Muscle layer of duodenum (tissue), 2 donors: ENCODE data around the gene FAM168A.
"Not testable (repeated sequence)": the region's sequence is repeated elsewhere in the genome, so short reads cannot be mapped to it uniquely, and the experiment has no call there.

ENCODE experiments used
- H3K27ac ChIP-seq: one replicate; pipeline ENCODE4 v1.7.0; 2013; ENCODE audit warnings: mild to moderate bottlenecking, low read length
- H3K27me3 ChIP-seq: one replicate; pipeline ENCODE4 v1.7.0; 2013; ENCODE audit warnings: low read depth, mild to moderate bottlenecking, control low read depth, low read length
- H3K36me3 ChIP-seq, 2 donors: one replicate each; pipeline ENCODE4 v1.7.0; 2013; ENCODE audit warnings: low read length in 2 of 2, control low read depth in 1 of 2, mild to moderate bottlenecking in 1 of 2; ENCODE audit not compliant: insufficient read depth in 2 of 2, control insufficient read depth in 1 of 2
- H3K4me1 ChIP-seq, 2 donors: one replicate each; pipeline ENCODE4 v1.7.0; 2013; ENCODE audit warnings: low read length in 2 of 2, mild to moderate bottlenecking in 2 of 2, control low read depth in 1 of 2, moderate library complexity in 1 of 2; ENCODE audit not compliant: insufficient read depth in 2 of 2, control insufficient read depth in 1 of 2
- H3K4me3 ChIP-seq, 2 donors: one replicate each; pipeline ENCODE4 v1.7.0; 2013; ENCODE audit warnings: low read length in 2 of 2, low read depth in 1 of 2, mild to moderate bottlenecking in 1 of 2
- H3K9me3 ChIP-seq, 2 donors: one replicate each; pipeline ENCODE4 v1.7.0; 2013; ENCODE audit warnings: low read length in 2 of 2, control low read depth in 1 of 2, mild to moderate bottlenecking in 1 of 2; ENCODE audit not compliant: control insufficient read depth in 1 of 2
- donor health status: healthy.

The FAM168A gene

GRCh38 chr11:73480677-73481076 is 117.2 kb downstream of the FAM168A start:
- Histone ChIP-seq H3K4me3 (no peak overlapping the region), H3K27ac (no peak overlapping the region), H3K9me3 (peaks cover 0 to 8% of the 10 kb centered on the region in 2 donors), H3K36me3 (no peaks in the 10 kb centered on the region), H3K4me1 (no peaks in the 10 kb centered on the region), H3K27me3 (no peaks in the 10 kb centered on the region)

GRCh38 chr11:73478737-73479347 is 119.1 kb downstream of the FAM168A start:
- H3K27ac ChIP-seq, result no peak overlapping the region
- H3K36me3 ChIP-seq, result no peaks in the 10 kb centered on the region
- no peaks in the 10 kb centered on the region for H3K27me3 ChIP-seq
- H3K9me3 ChIP-seq, result peaks cover 0 to 8% of the 10 kb centered on the region in 2 donors
- H3K4me1 ChIP-seq, result no peaks in the 10 kb centered on the region
- H3K4me3 ChIP-seq, result no peak overlapping the region

- Histone ChIP-seq H3K36me3 (no peaks in the 10 kb centered on the region), H3K4me1 (no peaks in the 10 kb centered on the region), H3K4me3 (no peak overlapping the region), H3K27ac (no peak overlapping the region), H3K27me3 (no peaks in the 10 kb centered on the region), H3K9me3 (peaks cover 0 to 8% of the 10 kb centered on the region in 2 donors)
Measured at GRCh38 chr11:73477518-73477917, 120.4 kb downstream of the FAM168A start.

DNA sequence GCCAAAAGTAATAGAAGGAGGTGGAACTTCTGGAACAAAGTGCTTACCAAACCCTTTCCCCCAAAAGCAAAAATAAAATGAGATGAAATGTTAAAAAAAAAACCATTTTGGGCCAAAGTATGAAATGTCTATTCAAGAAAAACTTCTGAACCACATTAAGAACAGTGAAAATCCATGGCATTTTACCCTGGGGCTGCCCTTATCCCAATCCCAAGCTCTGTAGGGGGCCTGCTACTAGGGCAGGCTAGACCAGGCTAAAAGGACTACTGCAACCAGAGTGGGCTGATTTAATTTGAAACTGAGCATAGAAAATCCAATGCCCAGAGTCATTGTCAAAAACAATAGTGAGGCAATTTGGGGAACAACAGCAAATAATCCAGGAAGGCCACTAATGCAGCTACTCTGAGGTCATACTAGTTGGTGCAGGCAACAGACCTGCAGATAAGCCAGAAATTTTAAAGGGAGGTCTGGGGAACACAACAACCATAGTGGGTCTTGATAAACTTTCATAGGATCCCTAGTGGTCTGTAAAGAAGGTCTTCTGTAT is 122.3 kb downstream of the FAM168A start:
- Histone ChIP-seq H3K4me3 (no peak overlapping the region), H3K4me1 (no peaks in the 10 kb centered on the region), H3K9me3 (peaks cover 0 to 8% of the 10 kb centered on the region in 2 donors), H3K36me3 (no peaks in the 10 kb centered on the region), H3K27me3 (no peaks in the 10 kb centered on the region), H3K27ac (no peak overlapping the region)

GRCh38 chr11:73473252-73473651 is 124.7 kb downstream of the FAM168A start:
- Histone ChIP-seq H3K36me3 (no peaks in the 10 kb centered on the region), H3K27ac (no peak overlapping the region), H3K9me3 (peaks cover 0 to 8% of the 10 kb centered on the region in 2 donors), H3K4me3 (no peak overlapping the region), H3K27me3 (no peaks in the 10 kb centered on the region), H3K4me1 (peaks cover 0 to 3% of the 10 kb centered on the region in 2 donors)

DNA sequence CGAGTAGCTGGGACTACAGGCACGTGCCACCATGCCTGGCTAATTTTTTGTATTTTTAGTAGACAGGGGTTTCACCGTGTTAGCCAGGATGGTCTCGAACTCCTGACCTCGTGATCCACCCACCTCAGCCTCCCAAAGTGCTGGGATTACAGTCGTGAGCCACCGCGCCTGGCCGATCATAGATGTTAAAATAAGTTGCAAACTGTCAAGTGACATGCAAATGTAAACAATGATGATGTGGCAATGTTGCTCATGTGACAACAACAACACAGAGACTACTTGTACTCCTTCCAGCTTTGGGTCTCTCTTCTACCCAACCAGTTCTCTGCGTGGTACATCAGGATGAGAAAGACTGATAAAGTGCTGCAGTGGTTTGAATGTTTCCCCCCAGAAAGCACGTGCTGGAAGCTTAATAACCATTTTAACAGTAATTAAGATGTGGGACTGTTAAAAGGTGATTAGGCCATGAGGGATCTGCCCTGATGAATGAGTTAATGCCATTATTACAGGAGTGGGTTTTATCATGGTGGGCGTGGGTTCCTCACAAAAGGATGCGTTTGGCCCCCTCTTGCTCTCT is 127.8 kb downstream of the FAM168A start:
- H3K4me1 ChIP-seq, result peaks cover 0 to 19% of the 10 kb centered on the region in 2 donors
- not testable (repeated sequence) for H3K36me3 ChIP-seq, H3K4me3 ChIP-seq, H3K27me3 ChIP-seq, H3K9me3 ChIP-seq, H3K27ac ChIP-seq

DNA sequence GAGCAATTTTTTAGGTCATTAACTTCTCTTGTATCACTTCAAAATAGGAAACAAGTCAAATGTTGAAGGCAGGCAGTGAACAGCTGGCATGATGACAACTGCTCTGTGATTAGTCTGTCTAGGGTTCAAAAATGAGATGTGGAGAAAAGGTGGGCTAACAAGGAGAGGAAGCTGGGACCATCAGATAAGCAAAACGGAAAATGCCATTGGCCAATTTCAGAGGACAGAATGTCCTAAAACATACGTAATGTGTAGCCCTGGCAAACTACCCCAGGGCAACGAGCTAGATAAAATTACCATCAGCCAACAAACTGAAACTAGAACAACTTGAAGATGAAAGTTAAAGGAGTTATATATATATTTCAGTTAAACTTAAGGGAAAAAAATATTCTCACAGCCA is 128.5 kb downstream of the FAM168A start:
- Histone ChIP-seq H3K4me3 (no peak overlapping the region), H3K27ac (no peak overlapping the region), H3K27me3 (no peaks in the 10 kb centered on the region), H3K36me3 (peaks cover 0 to 5% of the 10 kb centered on the region in 2 donors), H3K4me1 (peaks cover 0 to 20% of the 10 kb centered on the region in 2 donors), H3K9me3 (no peaks in the 10 kb centered on the region)

DNA sequence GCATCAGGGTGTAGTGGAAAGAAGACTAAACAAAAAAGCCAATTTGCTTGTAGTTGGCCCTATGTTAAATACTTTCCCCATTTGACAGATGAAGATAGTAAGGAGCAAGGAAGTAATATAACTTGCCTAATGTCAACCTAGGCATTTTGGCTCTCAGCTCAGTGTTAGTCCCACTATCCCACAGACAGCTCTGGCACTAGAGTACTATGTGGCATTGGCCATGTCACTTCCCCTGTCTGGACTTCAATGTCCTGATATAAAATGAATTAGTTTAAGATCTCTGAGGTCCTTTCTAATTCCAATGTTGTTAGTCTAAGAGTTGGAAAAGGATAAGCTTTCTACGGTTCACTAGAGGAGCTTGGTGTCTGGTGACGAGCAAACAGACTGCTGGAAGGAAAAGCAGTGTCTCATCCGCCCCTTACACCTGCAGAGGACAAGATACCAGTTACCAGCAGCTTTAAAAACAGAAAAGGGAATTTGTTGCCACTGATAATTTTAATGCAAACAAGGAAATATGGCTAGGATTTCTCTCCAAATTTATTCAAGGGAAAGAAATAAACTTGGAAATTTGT is 129.2 kb downstream of the FAM168A start:
- Histone ChIP-seq H3K27me3 (no peaks in the 10 kb centered on the region), H3K9me3 (no peaks in the 10 kb centered on the region), H3K4me3 (no peak overlapping the region), H3K27ac (no peak overlapping the region), H3K36me3 (peaks cover 0 to 5% of the 10 kb centered on the region in 2 donors), H3K4me1 (peaks cover 0 to 20% of the 10 kb centered on the region in 2 donors)

DNA sequence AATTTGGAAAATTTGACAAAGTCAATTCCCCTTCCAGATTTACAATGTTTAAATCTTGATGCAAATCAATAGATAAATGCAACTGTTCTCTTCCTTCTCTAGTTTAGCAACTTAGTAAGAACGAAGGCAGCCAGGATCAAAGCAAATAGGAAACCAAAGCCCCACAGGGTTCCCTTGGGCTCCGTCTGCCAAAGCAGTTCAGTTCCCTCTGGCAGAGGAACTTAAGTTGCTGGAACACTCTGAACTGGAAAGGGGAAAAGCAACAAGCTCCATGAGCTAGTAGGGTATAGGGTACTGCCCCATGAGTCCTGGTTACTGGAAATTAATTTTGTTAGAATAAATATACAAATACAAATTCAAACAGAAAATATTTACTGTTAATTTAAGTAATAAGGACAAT is 130.4 kb downstream of the FAM168A start:
- no peak overlapping the region for H3K4me3 ChIP-seq
- H3K36me3 ChIP-seq, result peaks cover 0 to 5% of the 10 kb centered on the region in 2 donors

GRCh38 chr11:73466643-73467042 is 131.3 kb downstream of the FAM168A start:
- Histone ChIP-seq H3K4me3 (no peak overlapping the region), H3K9me3 (no peaks in the 10 kb centered on the region), H3K27me3 (no peaks in the 10 kb centered on the region), H3K27ac (no peak overlapping the region), H3K36me3 (peaks cover 0 to 5% of the 10 kb centered on the region in 2 donors), H3K4me1 (peaks cover 0 to 20% of the 10 kb centered on the region in 2 donors)

More for the DNA sequence above, 130.4 kb downstream of the FAM168A start:
- Histone ChIP-seq H3K9me3 (no peaks in the 10 kb centered on the region), H3K4me1 (peaks cover 0 to 20% of the 10 kb centered on the region in 2 donors), H3K27me3 (no peaks in the 10 kb centered on the region), H3K27ac (no peak overlapping the region)

- no peaks in the 10 kb centered on the region for H3K9me3 ChIP-seq
- no peaks in the 10 kb centered on the region for H3K27me3 ChIP-seq
- H3K36me3 ChIP-seq, result peaks cover 0 to 5% of the 10 kb centered on the region in 2 donors
- peaks cover 0 to 20% of the 10 kb centered on the region in 2 donors for H3K4me1 ChIP-seq
- no peak overlapping the region for H3K27ac ChIP-seq
- H3K4me3 ChIP-seq, result no peak overlapping the region
Measured at GRCh38 chr11:73465871-73466270, 132.0 kb downstream of the FAM168A start.
